Activated CD8-positive, alpha-beta memory T cell treated with anti-CD3 and anti-CD28 coated beads, Interleukin-2, amount 10 ng/mL, durations not matched to agents 7 days and 5 days (primary cell): ENCODE results near the gene C17orf113. TPM values are rescaled to one million over a fixed set of nuclear protein-coding genes. Genes with fewer than 3 reads are reported as not detected.

ENCODE experiments used
- ATAC-seq: fragments of 150-1000 bp; cut with Tn5 transposase; one replicate; pipeline ENCODE4 v1.10.0; 2021; ENCODE audit warnings: moderate library complexity
- CTCF ChIA-PET: fragments of 350-600 bp; sonication (Branson Sonifier 250); formaldehyde crosslinking; loops from one replicate; lab custom pipeline; 2021; ENCODE audit warnings: antibody characterized with exemption; lab: Charles Lee
- DNase-seq: peaks from one replicate; pipeline ENCODE4 v3.0.0-alpha.2; 2020
- H3K27ac Mint-ChIP-seq: one replicate; pipeline ENCODE4 v1.8.0; 2021; ENCODE audit warnings: mild to moderate bottlenecking, mixed read lengths
- H3K27me3 Mint-ChIP-seq: one replicate; pipeline ENCODE4 v1.8.0; 2021; ENCODE audit warnings: mixed read lengths
- H3K36me3 Mint-ChIP-seq: one replicate; pipeline ENCODE4 v1.8.0; 2021; ENCODE audit warnings: mild to moderate bottlenecking, mixed read lengths
- H3K4me1 Mint-ChIP-seq: one replicate; pipeline ENCODE4 v1.8.0; 2021; ENCODE audit warnings: mixed read lengths
- H3K4me3 Mint-ChIP-seq: one replicate; pipeline ENCODE4 v1.8.0; 2021; ENCODE audit warnings: mild to moderate bottlenecking, moderate library complexity, mixed read lengths
- H3K9me3 Mint-ChIP-seq: one replicate; pipeline ENCODE4 v1.8.0; 2022; ENCODE audit warnings: low read depth, mixed read lengths
- total RNA-seq, 2 experiments: library from RNA; stranded (reverse); gene quantifications; one replicate each; pipeline ENCODE4 v1.2.3, GENCODE V29; 2021

C17orf113 gene
- total RNA-seq, 2 experiments from 2014 or later: 0.14 to 0.23 TPM

DNA sequence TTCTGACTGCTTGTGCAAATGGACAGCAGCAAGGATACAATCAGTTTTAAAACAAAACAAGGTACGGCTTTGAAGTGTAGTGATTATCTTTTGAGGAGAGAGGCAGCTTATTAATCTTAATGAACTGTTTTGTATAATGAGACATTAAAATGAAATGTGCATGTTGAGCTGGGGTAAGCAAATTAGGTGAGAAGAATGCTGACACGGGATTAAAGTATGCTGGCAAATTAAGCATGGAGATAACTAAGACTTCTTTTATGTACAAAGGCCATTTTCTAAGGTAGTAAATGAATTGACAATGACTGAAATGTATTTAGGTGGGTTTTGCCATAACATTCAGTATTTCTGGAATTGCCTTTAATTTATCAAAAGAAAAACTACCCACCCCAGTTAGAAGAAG is 51.9 kb downstream of the C17orf113 start:
- DNase-seq (no peak), ATAC-seq (no peak)
- H3K27ac Mint-ChIP-seq: no peak overlapping the region
- H3K4me1 Mint-ChIP-seq: peaks cover 9% of the 10 kb centered on the region
- no peak overlapping the region for H3K4me3 Mint-ChIP-seq
- CTCF ChIA-PET: interaction anchor here (1.4 kb wide), 1 partner anchor 21 kb away, joined by 3 read pairs; the partner anchor contains the start of gene NKIRAS2
- no peaks in the 10 kb centered on the region for H3K9me3 Mint-ChIP-seq
- no peaks in the 10 kb centered on the region for H3K27me3 Mint-ChIP-seq
- H3K36me3 Mint-ChIP-seq: peaks cover 55% of the 10 kb centered on the region

GRCh38 chr17:41996855-41997164 is 53.6 kb downstream of the C17orf113 start:
- Mint-ChIP-seq H3K27me3 (no peaks in the 10 kb centered on the region), H3K4me3 (no peak overlapping the region), H3K27ac (no peak overlapping the region), H3K9me3 (no peaks in the 10 kb centered on the region), H3K4me1 (peaks cover 6% of the 10 kb centered on the region), H3K36me3 (peaks cover 56% of the 10 kb centered on the region)
- DNase-seq (no peak), ATAC-seq (no peak)
- CTCF ChIA-PET: interaction anchor here (1.3 kb wide), 1 partner anchor 21 kb away, joined by 3 read pairs; the partner anchor contains the start of gene DNAJC7

GRCh38 chr17:41992576-41992975 is 57.8 kb downstream of the C17orf113 start:
- Mint-ChIP-seq H3K4me3 (no peak overlapping the region), H3K9me3 (no peaks in the 10 kb centered on the region), H3K27me3 (no peaks in the 10 kb centered on the region), H3K36me3 (peaks cover 55% of the 10 kb centered on the region), H3K27ac (no peak overlapping the region), H3K4me1 (peaks cover 8% of the 10 kb centered on the region)
- DNase-seq: no peak
- CTCF ChIA-PET: interaction anchor here (1.3 kb wide), 1 partner anchor 411 kb away, joined by 3 read pairs; no protein-coding TSS in a partner anchor
- ATAC-seq: no peak

DNA sequence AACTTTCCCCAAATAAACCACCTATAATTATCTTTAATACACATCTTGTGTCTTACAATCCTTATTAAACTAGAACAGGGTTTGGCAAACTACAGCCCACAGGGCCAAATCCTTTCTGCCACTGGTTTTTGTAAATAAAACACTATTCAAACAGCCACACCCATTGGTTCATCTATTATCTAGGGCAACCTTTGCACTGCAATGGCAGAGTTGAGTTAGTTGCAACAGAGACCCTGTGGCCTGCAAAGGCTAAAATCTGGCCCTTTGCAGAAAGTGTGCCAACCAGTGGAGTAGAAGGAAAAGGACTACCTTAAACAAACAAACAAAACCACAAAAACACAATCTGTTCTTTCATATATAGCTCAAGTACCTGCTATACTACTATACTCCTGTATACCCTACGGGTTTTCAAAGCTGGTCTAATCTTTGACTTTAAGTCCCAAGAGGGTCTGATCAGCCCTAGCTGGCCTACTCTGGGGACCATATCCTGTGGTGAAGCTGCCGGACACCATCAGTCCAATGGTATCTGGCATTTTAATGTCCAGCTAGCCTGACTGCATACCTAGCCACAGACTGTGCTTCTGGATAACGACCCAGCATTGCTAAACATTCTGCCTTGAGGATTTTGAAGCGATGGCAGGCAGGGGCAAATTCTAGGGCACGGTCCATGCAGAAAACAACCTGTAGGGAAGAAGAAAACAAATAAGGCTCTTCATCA is 60.5 kb downstream of the C17orf113 start:
- Mint-ChIP-seq H3K4me1 (peaks cover 4% of the 10 kb centered on the region), H3K27ac (no peak overlapping the region), H3K27me3 (no peaks in the 10 kb centered on the region), H3K9me3 (no peaks in the 10 kb centered on the region), H3K4me3 (no peak overlapping the region), H3K36me3 (peaks cover 49% of the 10 kb centered on the region)
- DNase-seq: no peak
- CTCF ChIA-PET: interaction anchor here (1.0 to 1.2 kb wide), 2 partner anchors 20 to 28 kb away, joined by 3 read pairs; partner anchors contain the start of gene DNAJC7
- no peak for ATAC-seq

GRCh38 chr17:41988418-41988817 is 62.0 kb downstream of the C17orf113 start:
- ATAC-seq (no peak), DNase-seq (no peak)
- Mint-ChIP-seq H3K27me3 (no peaks in the 10 kb centered on the region), H3K9me3 (no peaks in the 10 kb centered on the region), H3K36me3 (peaks cover 47% of the 10 kb centered on the region), H3K4me3 (no peak overlapping the region), H3K4me1 (peaks cover 4% of the 10 kb centered on the region), H3K27ac (no peak overlapping the region)
- CTCF ChIA-PET: interaction anchor here (0.9 kb wide), 1 partner anchor 22 kb away, joined by 3 read pairs; no protein-coding TSS in a partner anchor

Other genes starting within 250 kb of the C17orf113 start
- gene P3H4, start 238.7 kb downstream of the C17orf113 start, total RNA-seq: 1 to 10 TPM; 2.1 to 3.0 TPM
- 1 to 10 TPM; 1.3 TPM for gene FKBP10, start 237.6 kb downstream of the C17orf113 start, total RNA-seq
- 10 to 100 TPM; 28.2 to 35.0 TPM for gene NT5C3B, start 214.4 kb downstream of the C17orf113 start, total RNA-seq
- gene KLHL10, start 212.8 kb downstream of the C17orf113 start, total RNA-seq: not detected
- 10 to 100 TPM; 14.4 to 16.4 TPM for gene KLHL11, start 185.2 kb downstream of the C17orf113 start, total RNA-seq
- 100 to 1,000 TPM; 186 to 220 TPM for gene ACLY, start 131.7 kb downstream of the C17orf113 start, total RNA-seq
- 1 to 10 TPM in 1 of 2 experiments, under 1 TPM in 1; 0.49 to 1.1 TPM for gene ODAD4, start 120.0 kb downstream of the C17orf113 start, total RNA-seq
- 100 to 1,000 TPM in 1 of 2 experiments, 10 to 100 TPM in 1; 98.1 to 112 TPM for gene CNP, start 83.8 kb downstream of the C17orf113 start, total RNA-seq
- 10 to 100 TPM; 89.1 to 97.0 TPM for gene DNAJC7, start 33.2 kb downstream of the C17orf113 start, total RNA-seq
- gene NKIRAS2, start 30.5 kb downstream of the C17orf113 start, total RNA-seq: 10 to 100 TPM; 21.0 to 23.7 TPM
- under 1 TPM; 0.12 to 0.18 TPM for gene ZNF385C, start 47.9 kb upstream of the C17orf113 start, total RNA-seq
- gene DHX58, start 62.1 kb upstream of the C17orf113 start, total RNA-seq: 100 to 1,000 TPM in 1 of 2 experiments, 10 to 100 TPM in 1; 65.8 to 105 TPM
- 10 to 100 TPM; 49.0 to 58.2 TPM for gene KAT2A, start 70.8 kb upstream of the C17orf113 start, total RNA-seq
- under 1 TPM in 1 of 2 experiments, not detected in 1; 0.58 TPM for gene HSPB9, start 72.2 kb upstream of the C17orf113 start, total RNA-seq
- 10 to 100 TPM; 86.9 to 99.4 TPM for gene RAB5C, start 104.4 kb upstream of the C17orf113 start, total RNA-seq
- under 1 TPM; 0.09 to 0.56 TPM for gene KCNH4, start 130.5 kb upstream of the C17orf113 start, total RNA-seq
- not detected for gene HCRT, start 134.9 kb upstream of the C17orf113 start, total RNA-seq
- gene GHDC, start 143.9 kb upstream of the C17orf113 start, total RNA-seq: 10 to 100 TPM; 17.0 to 18.0 TPM
- gene STAT5B, start 225.8 kb upstream of the C17orf113 start, total RNA-seq: 100 to 1,000 TPM; 112 to 116 TPM
- gene STAT5A, start 237.9 kb upstream of the C17orf113 start, total RNA-seq: 100 to 1,000 TPM; 118 to 127 TPM